HPDE6-E6E7 (cell line): Measurements from ENCODE around the gene FAM163B.

Source experiments
- DNase-seq: peaks from one replicate; pipeline ENCODE4 v3.0.0; 2011; ENCODE audit warnings: missing footprints; ENCODE audit errors: extremely low spot score

FAM163B gene

GRCh38 chr9:133547116-133547515 is 62.1 kb downstream of the FAM163B start:
- DNase-seq, result no peak

GRCh38 chr9:133546287-133546680 is 62.9 kb downstream of the FAM163B start:
- no peak for DNase-seq

- DNase-seq, result no peak
These were observed 63.5 kb downstream of the FAM163B start for GRCh38 chr9:133545494-133546286.

- no peak for DNase-seq
These were observed 65.3 kb downstream of the FAM163B start for GRCh38 chr9:133543772-133544467.

- no peak for DNase-seq
These were observed 67.2 kb downstream of the FAM163B start for GRCh38 chr9:133542002-133542401.

GRCh38 chr9:133540698-133541025 is 68.5 kb downstream of the FAM163B start:
- DNase-seq, result no peak

GRCh38 chr9:133539991-133540697 is 69.0 kb downstream of the FAM163B start:
- DNase-seq, result no peak

GRCh38 chr9:133538851-133539833 is 70.0 kb downstream of the FAM163B start:
- no peak for DNase-seq

GRCh38 chr9:133538176-133538575 is 71.0 kb downstream of the FAM163B start:
- DNase-seq, result peak; percentile 29

GRCh38 chr9:133537257-133537656 is 71.9 kb downstream of the FAM163B start:
- DNase-seq, result no peak

- no peak for DNase-seq
These were observed 72.7 kb downstream of the FAM163B start for GRCh38 chr9:133536536-133536935.

GRCh38 chr9:133536080-133536479 is 73.1 kb downstream of the FAM163B start:
- no peak for DNase-seq

- no peak for DNase-seq
These were observed 73.8 kb downstream of the FAM163B start for GRCh38 chr9:133535306-133535877.

- no peak for DNase-seq
These were observed 74.6 kb downstream of the FAM163B start, which contains the start of gene ADAMTSL2 for GRCh38 chr9:133534346-133535291. Gene ADAMTSL2, plus strand, starts transcription at chr9:133534704. Its CDS starts 2,009 bp downstream, at chr9:133536713.

GRCh38 chr9:133533857-133534256 is 75.3 kb downstream of the FAM163B start:
- no peak for DNase-seq

GRCh38 chr9:133532937-133533668 is 76.1 kb downstream of the FAM163B start:
- DNase-seq, result no peak

- DNase-seq, result no peak
These were observed 77.9 kb downstream of the FAM163B start for GRCh38 chr9:133531293-133531692.

- DNase-seq, result no peak
These were observed 79.3 kb downstream of the FAM163B start for GRCh38 chr9:133529874-133530273.

- no peak for DNase-seq
These were observed 79.7 kb downstream of the FAM163B start for GRCh38 chr9:133529457-133529856.
